Lower leg skin (tissue), 4 donors: ENCODE measurements around the gene PLEKHA3. TPM values are rescaled to one million over a fixed set of nuclear protein-coding genes. Genes with fewer than 3 reads are reported as not detected.

ENCODE experiments used
- DNase-seq, 2 donors: peaks; one replicate each; pipeline ENCODE4 v3.0.0-alpha.2; 2019; ENCODE audit warnings: low spot score in 2 of 2
- H3K4me3 ChIP-seq: fragments of 200-600 bp; sonication (generic); 2 replicates; pipeline ENCODE4 v1.5.1; 2017; ENCODE audit warnings: mild to moderate bottlenecking, low read depth; ENCODE audit not compliant: poor library complexity, severe bottlenecking
- POLR2A ChIP-seq, 2 donors: fragments of 450-650 bp; IDR thresholded peaks; one replicate each; pipeline ENCODE4 v1.6.1; 2016 to 2017; ENCODE audit warnings: antibody characterized with exemption in 2 of 2, mild to moderate bottlenecking in 1 of 2, moderate library complexity in 1 of 2
- WGBS, 2 donors: methylation state at CpG; one replicate each; pipeline ENCODE4 v1.1.5; 2018; 5-methylcytosine and 5-hydroxymethylcytosine counted together
- intact Hi-C: fragments of 100-400 bp; cut with DNase I; formaldehyde crosslinking; loops from one replicate; pipeline ENCODE4 v1.15.0; 2023; ENCODE audit warnings: low total_unique reads
- total RNA-seq, 4 donors: library from RNA; depleted of rRNA; stranded (reverse); fragments of >200 nt; gene quantifications; one replicate each; pipeline ENCODE4 v1.1.0, GENCODE V29; 2016
- TF ChIP-seq, protein P1 (sequence below), 3 donors: fragments of 450-650 bp; IDR thresholded peaks; one replicate each; pipeline ENCODE4 v1.5.1; 2016; ENCODE audit warnings: antibody characterized with exemption in 3 of 3, mild to moderate bottlenecking in 3 of 3, moderate library complexity in 2 of 3

Gene PLEKHA3
- total RNA-seq, 4 donors from 2014 or later = 2.7 to 7.6 (median 4.2) TPM

GRCh38 chr2:178450524-178450773 is 29.8 kb upstream of the PLEKHA3 start:
- TF ChIP-seq POLR2A (IDR thresholded peaks at IDR 0.05) = no peak
- WGBS, 2 donors = 0% methylated on average over 8 to 10 of the region's 25 CpGs
- DNase-seq = no peak
- H3K4me3 ChIP-seq = peak overlapping the region; percentile 82
- intact Hi-C loops = no loop called here

DNA sequence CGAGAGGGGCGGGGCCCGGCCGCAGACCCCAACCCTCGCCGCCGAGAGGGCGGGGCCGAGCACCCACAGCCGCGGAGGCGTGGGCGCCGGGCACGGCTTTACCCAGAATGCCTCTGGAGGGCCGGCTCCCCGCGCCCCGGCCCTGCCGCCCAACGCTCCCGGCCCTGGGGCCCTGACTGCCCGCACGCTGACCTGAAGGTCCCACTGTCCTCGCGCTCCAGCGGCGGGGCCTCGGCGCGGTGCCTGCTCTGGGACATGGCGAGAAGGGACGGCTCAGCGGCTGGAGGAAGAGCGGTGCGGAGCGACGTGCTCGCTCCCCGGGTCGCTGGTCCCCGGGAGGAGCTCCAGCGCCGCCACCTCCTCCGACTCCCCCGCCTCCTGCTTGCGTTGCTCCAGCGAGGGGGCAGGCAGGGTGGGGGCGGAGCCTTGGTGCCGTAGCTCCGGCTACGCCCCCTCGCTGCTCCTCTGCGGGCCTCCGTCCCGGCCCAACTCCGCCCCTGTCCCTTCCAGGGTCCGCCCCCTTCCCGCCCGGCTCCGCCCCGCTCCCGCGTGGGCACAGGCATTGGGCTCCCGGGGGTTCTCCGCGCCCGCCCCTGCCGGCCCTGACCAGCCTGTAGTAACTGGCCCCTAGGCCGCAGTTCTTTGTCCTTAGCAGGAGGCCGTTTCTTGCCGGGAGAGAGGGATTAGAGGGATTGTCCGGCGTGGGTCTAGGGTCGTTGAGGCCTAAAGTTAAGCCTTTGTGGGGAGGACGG is 29.3 kb upstream of the PLEKHA3 start, which contains the start of the genes PJVK and PRKRA:
TSS of gene PJVK (plus strand) at position 605 of the 752 bp plus-strand sequence. CDS start 2,032 bp downstream, outside the sequence.
TSS of gene PRKRA (minus strand) at position 402 of the 752 bp plus-strand sequence. CDS start at position 257, 145 bp downstream.
- intact Hi-C loops = no loop called here
- DNase-seq = peak; percentile 96 to 99
- peak in 1 of 2 donors; percentile 61 for TF ChIP-seq POLR2A (IDR thresholded peaks at IDR 0.05)
- TF ChIP-seq, protein P1, sequence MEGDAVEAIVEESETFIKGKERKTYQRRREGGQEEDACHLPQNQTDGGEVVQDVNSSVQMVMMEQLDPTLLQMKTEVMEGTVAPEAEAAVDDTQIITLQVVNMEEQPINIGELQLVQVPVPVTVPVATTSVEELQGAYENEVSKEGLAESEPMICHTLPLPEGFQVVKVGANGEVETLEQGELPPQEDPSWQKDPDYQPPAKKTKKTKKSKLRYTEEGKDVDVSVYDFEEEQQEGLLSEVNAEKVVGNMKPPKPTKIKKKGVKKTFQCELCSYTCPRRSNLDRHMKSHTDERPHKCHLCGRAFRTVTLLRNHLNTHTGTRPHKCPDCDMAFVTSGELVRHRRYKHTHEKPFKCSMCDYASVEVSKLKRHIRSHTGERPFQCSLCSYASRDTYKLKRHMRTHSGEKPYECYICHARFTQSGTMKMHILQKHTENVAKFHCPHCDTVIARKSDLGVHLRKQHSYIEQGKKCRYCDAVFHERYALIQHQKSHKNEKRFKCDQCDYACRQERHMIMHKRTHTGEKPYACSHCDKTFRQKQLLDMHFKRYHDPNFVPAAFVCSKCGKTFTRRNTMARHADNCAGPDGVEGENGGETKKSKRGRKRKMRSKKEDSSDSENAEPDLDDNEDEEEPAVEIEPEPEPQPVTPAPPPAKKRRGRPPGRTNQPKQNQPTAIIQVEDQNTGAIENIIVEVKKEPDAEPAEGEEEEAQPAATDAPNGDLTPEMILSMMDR (IDR thresholded peaks at IDR 0.05) = peak in 1 of 3 donors; percentile 31
- peak within 1 kb of the TSS; percentile 82 for H3K4me3 ChIP-seq
- 2% methylated on average over 31 to 37 of the region's 76 CpGs for WGBS, 2 donors

GRCh38 chr2:178452334-178452733 is 27.9 kb upstream of the PLEKHA3 start:
- intact Hi-C loops = no loop called here
- 95 to 96% methylated on average over 2 of the region's 2 CpGs for WGBS, 2 donors
- no peak for DNase-seq
- TF ChIP-seq POLR2A (IDR thresholded peaks at IDR 0.05) = no peak
- TF ChIP-seq, protein P1 (IDR thresholded peaks at IDR 0.05) = no peak
- H3K4me3 ChIP-seq = no peak overlapping the region

DNA sequence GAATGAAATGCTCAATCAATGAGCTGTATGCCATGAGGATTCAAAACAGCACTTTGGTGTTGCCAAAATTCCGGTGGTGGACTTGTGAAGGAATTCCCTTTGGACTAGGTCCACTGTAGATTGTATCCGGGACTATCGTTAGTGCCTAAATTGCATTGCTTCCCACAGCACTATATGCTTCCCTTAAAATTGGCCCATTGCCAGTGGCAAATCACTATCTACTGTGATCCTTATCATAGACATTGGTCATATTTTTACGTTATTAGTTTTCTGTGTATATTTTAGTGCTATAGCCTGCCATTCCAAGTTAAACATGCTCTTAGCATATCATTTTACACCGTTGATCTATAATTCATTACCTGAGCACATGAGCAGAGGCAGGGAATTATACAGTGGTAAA is 27.4 kb upstream of the PLEKHA3 start:
- H3K4me3 ChIP-seq = no peak overlapping the region
- intact Hi-C loops = no loop called here

DNA sequence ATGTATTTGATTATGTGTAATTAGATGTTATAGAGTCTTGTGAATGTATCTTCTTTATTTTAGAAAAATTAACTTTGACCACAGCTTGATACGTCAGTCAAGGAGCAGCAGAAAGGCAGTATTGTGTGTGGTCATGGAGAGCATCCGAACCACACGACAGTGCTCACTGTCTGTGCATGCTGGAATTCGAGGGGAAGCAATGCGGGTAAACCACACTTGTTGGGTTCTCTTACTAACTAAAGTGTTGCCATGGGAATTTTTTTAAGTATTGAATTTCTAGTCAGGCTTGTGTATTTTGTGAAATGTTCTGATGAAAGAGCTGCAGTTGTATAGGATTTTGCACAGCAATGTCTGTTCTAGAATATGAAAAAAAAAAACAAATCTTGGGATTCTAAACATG is 24.3 kb upstream of the PLEKHA3 start:
- intact Hi-C loops = no loop called here
- no peak for DNase-seq
- TF ChIP-seq, protein P1 (IDR thresholded peaks at IDR 0.05) = no peak
- no peak overlapping the region for H3K4me3 ChIP-seq
- WGBS, 2 donors = 88 to 89% methylated on average over 5 of the region's 5 CpGs

More for the DNA sequence above, 27.4 kb upstream of the PLEKHA3 start:
- WGBS, 2 donors = 66 to 71% methylated on average over 5 of the region's 5 CpGs
- TF ChIP-seq POLR2A (IDR thresholded peaks at IDR 0.05) = no peak
- TF ChIP-seq, protein P1 (IDR thresholded peaks at IDR 0.05) = no peak
- no peak for DNase-seq

GRCh38 chr2:178457390-178457886 is 22.8 kb upstream of the PLEKHA3 start:
- no peak for DNase-seq
- intact Hi-C loops = no loop called here
- WGBS, 2 donors = 94% methylated on average over 11 of the region's 11 CpGs
- no peak overlapping the region for H3K4me3 ChIP-seq
- no peak for TF ChIP-seq POLR2A (IDR thresholded peaks at IDR 0.05)
- TF ChIP-seq, protein P1 (IDR thresholded peaks at IDR 0.05) = no peak
